COLO668 (cell line): ENCODE data around the gene ANKDD1A.
A peak's percentile ranks its signal among the peaks of the same experiment; 100 is the strongest.

Experiments
- DNase-seq: peaks from one replicate; lab custom pipeline; 2025; ENCODE audit not compliant: unreplicated experiment; lab: John Stamatoyannopoulos, UW

The ANKDD1A gene

DNA sequence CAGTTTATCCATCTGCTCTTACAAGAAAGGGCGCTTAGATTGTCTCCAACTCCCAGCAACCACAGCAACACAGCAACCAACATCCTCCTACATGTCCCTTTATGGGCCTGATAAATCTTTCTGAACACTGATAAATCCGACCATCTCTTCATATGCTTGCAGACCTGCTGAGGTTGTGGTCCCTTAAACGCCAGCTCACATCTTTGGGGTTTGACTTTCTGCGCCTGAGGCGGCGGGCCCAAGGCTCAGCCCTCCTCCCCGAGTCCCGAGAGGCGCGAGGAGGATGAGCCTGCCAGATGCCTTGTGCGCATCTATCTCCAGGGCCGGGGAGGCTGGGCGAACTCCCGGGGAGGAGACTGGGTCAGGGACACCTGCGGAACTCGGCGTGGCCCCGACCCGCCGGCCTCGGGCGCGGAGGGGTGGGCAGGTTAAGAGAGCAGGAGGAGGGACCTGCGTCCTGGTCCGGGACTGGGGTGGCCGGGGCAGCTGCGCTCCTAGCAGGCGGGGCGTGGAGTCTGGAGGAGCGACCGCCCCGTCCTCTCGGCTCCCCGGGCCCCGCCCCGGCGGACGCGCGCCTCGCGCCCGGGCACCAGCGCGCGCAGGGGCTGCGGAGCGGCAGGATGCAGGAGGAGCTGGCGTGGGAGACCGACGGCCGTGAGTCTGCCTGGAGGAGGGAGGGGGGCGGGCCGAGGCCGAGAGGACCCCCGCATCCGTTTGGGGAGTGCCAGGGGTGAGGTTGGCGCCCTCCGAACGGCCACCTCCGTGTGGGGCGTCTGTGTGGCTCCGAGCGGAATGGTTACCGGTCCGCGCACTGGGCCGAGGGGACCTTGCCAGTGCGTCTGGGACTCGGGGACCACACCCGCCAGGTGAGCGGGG lies at the start of gene ANKDD1A:
Gene ANKDD1A, plus strand, starts transcription at position 592 of the 876 bp plus-strand sequence. Its CDS starts 29 bp downstream, at position 621.
- peak; percentile 65 for DNase-seq

DNA sequence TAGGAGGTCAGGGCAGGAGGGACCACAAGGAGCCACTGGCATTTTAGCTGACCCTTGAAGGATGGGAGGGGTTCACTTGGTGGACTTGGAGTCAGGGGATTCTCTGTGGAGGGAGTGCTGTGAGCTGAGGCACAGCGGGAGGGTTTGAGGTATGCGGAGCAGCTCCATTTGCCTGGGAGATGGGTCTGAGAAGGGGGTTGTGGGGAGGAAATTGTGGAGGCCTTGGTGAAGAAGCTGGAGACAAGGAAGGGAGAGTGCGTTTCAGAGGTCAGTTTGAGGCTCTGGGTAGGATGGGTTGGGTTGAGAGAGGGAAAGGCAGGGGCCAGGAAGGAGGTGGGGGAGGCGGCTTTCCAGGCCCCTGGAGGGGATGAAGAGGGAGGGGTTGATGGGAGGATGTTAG lies 49.7 kb upstream of the ANKDD1A start:
- DNase-seq: no peak

DNA sequence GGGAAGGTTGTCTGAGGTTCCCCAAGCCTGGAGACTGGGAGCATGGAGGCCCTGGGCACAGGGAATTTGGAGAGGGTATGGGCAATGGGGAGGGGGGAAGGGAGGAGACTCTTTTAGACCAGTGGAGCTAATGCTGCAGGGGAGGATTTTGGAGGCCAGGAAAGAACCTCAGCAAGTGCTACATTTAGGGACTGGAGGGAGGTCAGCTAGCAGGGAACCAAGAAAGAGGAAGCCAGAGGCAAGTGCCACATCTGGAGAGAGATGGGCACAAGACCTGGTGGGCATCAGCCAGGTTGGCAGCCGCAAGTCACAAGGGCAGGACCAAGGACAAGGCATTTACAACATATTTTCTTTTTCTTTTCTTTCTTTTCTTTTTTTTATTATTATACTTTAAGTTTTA lies 49.3 kb upstream of the ANKDD1A start:
- DNase-seq: no peak

DNA sequence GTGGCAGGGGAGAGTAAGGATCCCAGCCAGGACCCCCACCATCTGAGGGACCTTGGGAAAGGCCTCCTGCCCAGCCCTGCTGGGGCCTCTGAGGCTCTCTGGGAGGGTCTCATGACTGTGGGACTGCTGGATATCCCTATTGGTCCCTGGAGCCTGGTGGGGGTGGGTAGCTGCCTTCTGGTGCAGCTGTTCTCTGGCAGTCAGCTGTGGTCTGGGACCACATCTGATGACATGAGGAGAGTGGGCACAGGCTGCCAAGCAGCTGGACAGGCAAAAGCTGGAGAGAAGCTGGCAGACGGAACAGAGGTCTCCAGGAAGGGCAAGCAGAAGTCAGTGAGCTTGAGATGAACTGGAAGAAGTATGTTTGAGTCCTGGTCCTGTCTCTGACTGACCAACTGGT lies 47.6 kb upstream of the ANKDD1A start:
- DNase-seq: no peak

DNA sequence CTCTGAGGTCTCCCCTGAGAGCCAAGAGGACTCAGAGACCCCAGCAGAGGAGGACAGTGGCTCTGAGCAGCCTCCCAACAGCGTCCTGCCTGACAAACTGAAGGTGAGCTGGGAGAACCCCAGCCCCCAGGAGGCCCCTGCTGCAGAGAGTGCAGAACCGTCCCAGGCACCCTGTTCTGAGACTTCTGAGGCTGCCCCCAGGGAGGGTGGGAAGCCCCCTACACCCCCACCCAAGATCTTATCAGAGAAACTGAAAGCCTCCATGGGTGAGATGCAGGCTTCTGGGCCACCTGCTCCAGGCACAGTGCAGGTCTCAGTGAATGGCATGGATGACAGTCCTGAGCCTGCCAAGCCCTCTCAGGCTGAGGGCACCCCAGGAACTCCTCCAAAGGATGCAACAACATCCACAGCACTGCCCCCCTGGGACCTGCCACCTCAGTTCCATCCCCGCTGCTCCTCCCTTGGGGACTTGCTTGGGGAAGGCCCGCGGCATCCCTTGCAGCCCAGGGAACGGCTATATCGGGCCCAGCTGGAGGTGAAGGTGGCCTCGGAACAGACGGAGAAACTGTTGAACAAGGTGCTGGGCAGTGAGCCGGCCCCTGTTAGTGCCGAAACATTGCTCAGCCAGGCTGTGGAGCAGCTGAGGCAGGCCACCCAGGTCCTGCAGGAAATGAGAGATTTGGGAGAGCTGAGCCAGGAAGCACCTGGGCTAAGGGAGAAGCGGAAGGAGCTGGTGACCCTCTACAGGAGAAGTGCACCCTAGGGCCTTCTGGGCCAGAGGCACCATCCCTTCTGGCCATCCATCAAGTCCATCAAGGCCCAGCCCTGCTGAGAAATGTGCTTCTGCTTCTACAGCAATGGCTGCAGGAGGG lies 46.3 kb upstream of the ANKDD1A start:
- no peak for DNase-seq

DNA sequence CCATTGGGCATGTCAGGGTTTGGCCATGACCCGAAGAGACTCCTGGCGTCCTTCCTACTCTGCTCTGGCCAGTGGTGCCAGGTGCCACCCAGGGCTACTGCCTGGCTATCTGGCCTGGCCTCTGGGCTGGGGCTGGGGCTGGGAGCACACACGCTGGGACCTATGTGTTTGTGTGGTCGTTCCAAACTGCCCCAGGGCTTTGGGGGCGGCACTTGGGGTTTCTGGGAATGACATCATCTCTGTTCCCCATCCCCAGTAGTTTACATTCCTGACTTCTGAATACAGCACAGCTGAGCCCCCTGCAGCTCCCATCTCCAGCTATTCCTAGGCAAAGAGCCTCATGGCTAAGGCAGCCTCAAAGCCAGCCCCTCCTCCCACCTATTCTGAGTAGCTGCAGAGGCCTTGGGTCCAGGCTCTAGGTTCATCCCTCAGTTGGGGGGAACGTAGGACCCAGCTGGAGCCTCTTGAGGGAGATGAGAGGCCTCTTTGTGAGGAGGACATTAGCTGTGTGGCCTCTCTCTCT lies 45.6 kb upstream of the ANKDD1A start:
- DNase-seq: no peak

DNA sequence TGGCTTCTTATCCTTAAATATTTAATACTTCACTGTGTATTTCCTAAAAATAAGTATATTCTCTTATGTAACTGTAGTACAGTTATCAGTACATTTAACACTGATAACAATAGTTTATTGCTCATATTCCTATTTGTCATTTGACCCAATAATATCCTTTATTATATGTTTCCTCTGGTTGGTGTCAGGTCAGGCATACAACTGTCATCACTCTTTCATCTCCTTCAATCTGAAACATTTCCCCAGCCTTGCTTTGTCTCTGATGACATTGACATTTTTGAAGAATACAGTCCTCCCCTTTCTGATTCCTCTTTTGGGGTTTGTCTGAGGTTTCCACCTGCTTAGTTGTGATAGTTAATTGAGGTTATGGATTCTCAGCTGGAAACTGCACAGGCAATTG lies 42.2 kb upstream of the ANKDD1A start:
- DNase-seq: no peak

DNA sequence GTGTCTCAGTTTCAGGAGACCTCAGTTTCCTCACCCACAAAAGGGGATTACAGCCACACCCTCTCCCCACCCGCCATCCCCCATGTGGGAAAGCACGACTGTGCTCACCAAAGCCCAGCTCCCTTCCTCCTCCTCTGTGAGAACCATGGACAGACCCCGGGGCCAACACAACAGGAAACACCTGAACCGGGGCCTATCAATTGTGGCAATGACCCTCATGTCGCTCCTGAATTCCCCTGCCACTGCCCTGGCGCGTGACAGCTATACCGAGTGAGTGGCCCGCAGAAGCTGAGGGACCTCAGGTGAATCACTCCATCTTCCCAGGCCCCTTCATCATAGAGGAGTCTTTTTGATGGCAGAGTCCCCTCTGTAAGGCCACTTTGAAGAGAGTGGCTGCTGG lies 41.3 kb upstream of the ANKDD1A start:
- DNase-seq: no peak

DNA sequence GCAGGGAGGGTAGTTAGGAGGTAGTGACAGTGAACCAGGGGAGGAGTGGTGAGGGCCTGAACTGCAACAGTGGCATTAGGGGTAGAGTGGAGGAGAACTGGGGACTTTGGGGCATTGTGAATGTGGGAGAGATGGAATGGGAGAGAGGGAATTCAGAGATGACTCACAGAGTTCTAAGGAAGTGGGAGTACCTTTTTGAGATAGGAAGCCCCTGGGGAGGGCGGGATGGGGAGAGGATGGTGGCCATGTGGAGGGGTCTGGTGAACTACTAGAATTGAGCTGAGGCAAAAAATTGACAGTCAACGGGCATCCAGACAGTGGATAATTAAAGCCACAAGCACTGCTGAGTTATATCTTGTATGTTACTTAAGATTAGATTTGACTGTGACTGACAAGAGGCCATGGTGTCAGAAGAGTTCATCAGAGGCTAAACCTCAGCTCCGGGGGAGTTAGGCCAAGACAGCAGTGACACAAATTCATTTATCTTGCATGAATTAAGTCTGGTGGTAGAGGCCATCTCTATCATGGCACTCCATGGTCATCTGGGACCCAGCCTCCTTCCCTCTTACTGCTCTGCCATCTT lies 36.0 kb upstream of the ANKDD1A start:
- no peak for DNase-seq

DNA sequence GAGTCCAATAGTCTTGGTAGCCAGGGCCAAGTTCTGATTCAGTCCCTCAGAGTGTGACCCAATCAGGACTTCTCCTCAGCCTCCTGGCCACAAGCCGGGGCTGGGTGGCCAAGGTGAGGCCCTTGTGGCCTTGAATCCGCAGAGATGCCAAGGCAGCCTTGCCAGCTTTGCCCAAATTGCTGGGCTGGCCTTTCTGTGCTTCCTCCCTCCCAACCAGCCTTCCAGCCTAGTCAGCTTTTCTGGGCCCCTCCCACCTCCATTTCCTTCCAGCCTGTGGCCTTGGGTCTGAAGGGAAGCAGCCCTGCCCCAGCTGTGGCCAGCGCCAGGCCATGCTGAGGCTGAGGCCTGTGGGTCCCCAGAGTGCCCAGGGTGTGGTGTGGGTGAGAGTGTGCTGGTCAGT lies 34.3 kb upstream of the ANKDD1A start:
- DNase-seq: no peak

DNA sequence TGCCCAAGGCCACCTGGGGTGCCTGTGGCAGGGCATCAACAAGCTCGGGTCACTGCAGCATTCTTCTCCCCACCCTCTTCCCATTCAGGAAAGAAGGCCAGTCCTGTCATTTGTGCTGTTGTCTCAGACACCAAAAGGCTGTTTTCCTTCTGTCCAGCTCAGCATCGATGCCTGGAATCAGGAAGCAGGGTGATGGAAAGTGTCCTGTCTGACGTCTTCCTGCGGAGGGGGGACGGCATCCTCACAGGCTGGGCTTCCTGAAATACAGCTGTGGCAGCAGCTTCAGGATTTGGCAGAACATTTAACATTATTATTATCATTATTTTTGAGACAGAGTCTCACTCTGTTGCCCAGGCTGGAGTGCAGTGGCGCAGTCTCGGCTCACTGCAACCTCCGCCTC lies 33.0 kb upstream of the ANKDD1A start:
- no peak for DNase-seq

DNA sequence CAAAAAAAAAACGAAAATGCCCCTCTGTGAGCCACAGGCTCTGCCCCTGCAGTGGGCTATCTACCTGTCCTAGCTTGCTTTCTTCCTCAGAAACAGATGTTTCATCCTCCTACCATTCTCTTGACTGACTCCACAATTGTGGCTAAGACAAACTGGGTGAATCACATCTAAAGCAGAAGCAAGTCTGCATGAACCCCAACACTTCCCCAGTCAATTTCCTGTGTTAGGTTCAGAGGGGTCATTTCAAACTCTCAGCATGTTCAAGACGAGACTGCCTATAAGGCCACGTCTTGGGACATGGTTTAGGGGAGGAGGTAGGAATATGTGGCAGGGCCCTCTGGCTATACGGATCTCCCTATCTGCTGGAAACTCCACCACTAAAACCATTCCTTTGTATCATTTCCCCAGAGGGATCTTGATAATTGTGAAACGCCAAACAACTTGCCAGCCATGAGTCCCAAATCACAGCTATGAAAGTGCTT lies 28.6 kb upstream of the ANKDD1A start:
- DNase-seq: no peak

DNA sequence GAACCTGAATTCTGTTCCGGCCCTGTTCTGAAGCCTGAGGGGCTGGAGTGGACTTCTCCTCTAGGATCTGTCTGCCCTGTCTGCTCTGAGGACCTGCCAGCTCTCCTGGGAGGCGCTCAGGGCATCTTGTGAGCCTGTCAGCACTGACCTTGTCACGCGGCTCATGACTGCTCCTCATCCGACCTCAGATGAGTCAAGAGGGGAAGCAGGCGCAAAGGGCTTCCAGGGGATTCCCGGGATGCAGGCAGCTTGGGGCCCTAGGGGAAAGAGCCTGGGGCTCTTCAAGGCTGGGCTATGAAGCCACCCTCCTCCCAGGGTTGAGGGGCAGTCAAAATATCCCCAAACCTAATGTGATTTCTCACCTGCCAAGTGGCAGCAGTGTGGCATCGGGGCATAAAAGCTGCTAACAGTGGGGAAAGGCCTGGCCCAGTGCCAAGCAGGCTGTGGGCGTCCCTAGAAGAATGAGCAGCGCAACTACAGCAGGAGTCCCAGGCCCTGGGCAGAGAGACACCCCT lies 27.6 kb upstream of the ANKDD1A start:
- DNase-seq: peak; percentile 64

DNA sequence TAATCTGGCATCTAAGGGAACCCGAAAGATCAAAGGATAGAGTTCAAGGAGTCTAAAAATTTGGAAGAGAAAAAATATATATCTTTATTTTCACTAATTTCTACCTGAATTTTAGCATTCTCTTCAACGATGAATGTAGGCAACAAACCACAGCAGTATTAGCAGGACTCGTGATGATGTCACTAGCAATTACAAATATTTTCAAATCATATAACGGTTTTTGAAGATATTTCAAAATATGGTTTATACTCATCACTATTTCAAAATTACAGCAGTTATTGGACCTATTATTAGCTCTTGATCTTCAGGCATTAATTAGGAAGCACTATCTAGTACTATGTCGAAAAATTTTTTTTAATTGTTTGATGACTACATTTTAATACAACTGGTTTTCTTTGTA lies 27.0 kb upstream of the ANKDD1A start:
- DNase-seq: no peak

DNA sequence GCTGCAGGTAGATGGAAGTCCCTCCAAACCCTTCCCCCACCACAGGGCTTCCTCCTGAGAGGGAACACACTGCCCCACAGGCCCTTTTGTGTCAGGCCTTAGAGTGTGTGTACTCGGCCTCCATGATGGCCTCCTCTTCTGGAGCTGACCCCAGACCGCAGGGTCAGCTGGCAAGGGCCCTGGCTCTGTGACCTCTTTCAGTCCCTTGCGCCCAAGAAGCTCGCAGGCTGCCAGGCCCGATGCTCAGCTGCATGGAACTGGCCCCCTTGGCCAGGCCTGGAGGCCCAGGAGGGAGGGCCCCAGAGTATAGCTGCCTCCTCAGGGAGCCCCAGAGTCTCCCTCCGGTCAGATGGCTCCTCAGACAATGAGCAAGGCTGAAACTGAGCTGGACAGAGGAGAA lies 23.4 kb upstream of the ANKDD1A start:
- no peak for DNase-seq

DNA sequence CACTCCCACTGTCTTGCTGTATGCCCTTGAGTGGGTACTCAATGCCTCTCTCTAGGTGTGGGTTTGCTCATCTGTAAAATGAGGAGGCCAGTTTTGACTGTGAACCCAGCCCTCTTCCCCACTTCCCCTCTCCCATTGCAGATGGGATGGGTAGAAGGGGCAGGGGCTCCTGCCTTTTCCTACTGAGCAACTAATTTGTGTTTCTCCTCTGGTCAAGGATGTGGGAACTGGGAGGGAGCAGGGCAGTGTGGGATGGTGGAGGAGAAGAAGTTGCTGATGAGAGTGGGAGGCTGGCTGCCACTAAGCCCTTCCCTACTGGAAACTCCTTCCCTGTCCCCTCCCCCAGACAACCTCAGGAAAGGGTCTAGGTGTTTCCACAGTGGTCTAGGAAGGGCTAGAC lies 20.1 kb upstream of the ANKDD1A start:
- no peak for DNase-seq

DNA sequence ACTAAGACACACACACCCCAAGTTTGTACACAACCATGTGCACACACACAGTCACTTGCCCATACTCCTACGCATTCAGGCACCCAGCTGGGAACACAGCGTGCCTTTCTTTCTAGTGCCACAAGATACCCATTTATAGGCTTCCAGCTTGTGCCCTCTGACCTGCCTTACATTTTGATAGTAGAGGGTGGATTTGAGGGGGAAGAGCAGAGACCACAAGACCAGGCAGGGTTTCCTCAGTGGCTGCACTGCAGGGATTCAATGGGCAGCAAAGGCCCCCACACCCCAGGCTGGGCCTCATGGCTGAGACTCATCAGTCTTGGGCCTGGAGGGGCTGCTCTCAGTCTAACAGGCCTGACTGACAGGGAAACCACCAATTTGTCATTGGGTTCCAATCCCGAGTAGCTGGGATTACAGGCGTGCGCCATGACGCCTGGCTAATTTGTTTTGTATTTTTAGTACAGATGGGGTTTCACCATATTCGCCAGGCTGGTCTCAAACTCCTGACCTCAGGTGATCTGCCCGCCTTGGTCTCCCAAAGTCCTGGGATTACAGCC lies 18.8 kb upstream of the ANKDD1A start:
- no peak for DNase-seq

DNA sequence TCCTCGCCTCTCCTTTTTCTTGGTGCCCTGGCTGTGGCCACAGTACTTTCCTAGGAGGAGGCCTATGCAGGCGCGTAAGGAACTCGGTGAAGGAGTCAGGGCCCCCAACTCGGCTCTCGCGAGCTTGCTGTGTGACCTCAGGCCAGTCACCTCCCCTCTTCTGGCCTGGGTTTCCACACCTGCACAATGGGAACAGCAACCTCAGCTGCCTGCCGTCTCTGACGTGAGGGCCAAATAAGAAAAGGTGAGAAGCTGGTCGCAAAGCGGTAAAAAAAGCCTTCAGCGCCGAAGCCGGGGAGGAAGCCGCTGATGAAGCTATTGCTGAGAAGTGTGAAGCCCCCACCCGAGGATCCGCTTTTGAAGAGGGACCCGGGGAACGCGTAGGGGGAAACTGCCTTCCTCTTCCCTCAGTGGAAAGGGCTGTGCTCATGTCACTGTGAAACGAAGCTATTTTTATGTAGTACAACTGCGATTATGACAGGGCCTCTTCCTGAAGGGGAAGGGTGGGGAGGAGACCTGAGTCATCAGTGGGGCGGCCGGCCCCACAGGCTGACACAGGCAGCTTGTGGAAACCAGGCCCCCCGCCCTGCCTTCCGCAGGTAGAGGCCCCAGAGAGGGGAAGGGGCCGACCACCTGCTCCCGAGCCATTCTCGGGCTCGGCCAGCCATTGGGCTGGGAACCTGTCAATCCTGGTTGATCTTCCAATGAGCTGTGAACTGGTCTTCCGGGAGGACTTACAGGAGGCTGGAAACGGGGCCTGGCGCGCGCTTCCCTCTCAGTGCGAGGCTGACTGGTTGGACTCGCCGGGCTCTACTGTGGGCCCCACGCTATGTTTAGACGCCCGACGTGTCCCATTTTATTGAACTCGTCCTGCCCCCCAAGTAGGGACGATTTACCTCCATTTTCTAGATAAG lies 18.0 kb upstream of the ANKDD1A start:
- DNase-seq: peak; percentile 13

DNA sequence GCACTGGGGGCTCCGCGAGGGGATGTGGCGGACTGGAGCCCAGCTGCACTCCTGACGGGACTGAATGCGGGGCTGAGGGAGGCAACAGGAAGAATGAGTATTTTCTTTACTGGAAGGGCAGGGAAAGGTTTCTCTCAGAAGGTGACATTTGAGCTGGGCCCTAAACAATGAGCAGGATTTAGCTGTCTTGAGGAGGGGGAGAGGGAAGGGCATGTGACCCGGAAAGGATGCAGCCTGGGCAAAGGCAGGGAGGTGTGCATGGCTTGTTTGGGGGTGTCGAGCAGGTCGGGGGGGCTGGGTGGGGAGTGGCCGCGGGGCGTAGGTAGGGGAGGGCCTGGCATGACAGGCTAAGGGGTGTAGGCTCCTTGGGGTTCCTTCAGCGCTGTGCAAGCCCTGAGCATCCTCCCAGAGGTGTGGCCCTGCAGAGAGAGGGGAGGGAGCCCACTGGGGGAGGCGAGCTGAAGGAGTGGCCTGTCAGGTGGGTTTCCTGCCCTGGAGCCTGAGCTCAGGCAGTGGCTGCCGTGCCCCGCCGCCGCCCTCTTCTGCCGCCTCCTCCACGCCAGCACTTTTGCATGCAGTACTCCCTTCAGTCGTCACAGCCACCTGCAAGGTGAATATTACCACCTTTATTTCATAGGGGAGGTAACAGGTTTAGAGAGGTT lies 17.2 kb upstream of the ANKDD1A start:
- no peak for DNase-seq
